Transverse colon (tissue), 4 donors: ENCODE data around the gene BZW1. TPM values are rescaled to one million over a fixed set of nuclear protein-coding genes. Genes with fewer than 3 reads are reported as not detected.

Experiments used
- DNase-seq: peaks from one replicate; pipeline ENCODE4 v3.0.0-alpha.2; 2019
- H3K27ac ChIP-seq, 4 donors: fragments of 200-600 bp; sonication (generic); 2 replicates each; pipeline ENCODE4 v1.5.1; 2016 to 2018; ENCODE audit warnings: inconsistent platforms in 4 of 4
- H3K27me3 ChIP-seq: fragments of 200-600 bp; sonication (generic); 2 replicates; pipeline ENCODE4 v1.5.1; 2017; ENCODE audit warnings: inconsistent platforms
- H3K36me3 ChIP-seq, 4 donors: fragments of 200-600 bp; sonication (generic); 2 replicates each; pipeline ENCODE4 v1.5.1; 2017 to 2019; ENCODE audit warnings: inconsistent platforms in 4 of 4
- H3K4me1 ChIP-seq, 4 donors: fragments of 200-600 bp; sonication (generic); 2 replicates each; pipeline ENCODE4 v1.5.1; 2017 to 2020; ENCODE audit warnings: inconsistent platforms in 4 of 4
- H3K4me3 ChIP-seq, 4 donors: fragments of 200-600 bp; sonication (generic); 1 replicate in 1 of 4; 2 replicates in 3 of 4; pipeline versions ENCODE4 v1.5.1 to v1.6.1; 2017 to 2019; ENCODE audit warnings: inconsistent platforms in 4 of 4
- H3K9me3 ChIP-seq, 2 donors: fragments of 200-600 bp; sonication (generic); 2 replicates each; pipeline ENCODE4 v1.5.1; 2017 to 2019; ENCODE audit warnings: inconsistent platforms in 2 of 2
- CTCF ChIP-seq, 5 experiments: fragments of 200-600 bp in 3 of 5; fragments of 450-650 bp in 2 of 5; sonication (generic) in 3 of 5; IDR thresholded peaks; 1 replicate in 2 of 5; 2 replicates in 3 of 5; pipeline ENCODE4 v1.5.1; 2016 to 2017; ENCODE audit warnings: antibody characterized with exemption in 5 of 5, inconsistent platforms in 3 of 5, mild to moderate bottlenecking in 2 of 5, moderate library complexity in 1 of 5
- EP300 ChIP-seq: sonication (generic); formaldehyde crosslinking; IDR thresholded peaks from one replicate; pipeline ENCODE4 v1.6.1; 2017; ENCODE audit warnings: antibody characterized with exemption, low read depth
- POLR2A ChIP-seq: fragments of 450-650 bp; IDR thresholded peaks from one replicate; pipeline ENCODE4 v1.6.1; 2016; ENCODE audit warnings: antibody characterized with exemption, mild to moderate bottlenecking, moderate library complexity
- POLR2AphosphoS5 ChIP-seq, 3 donors: sonication (generic); formaldehyde crosslinking; IDR thresholded peaks; one replicate each; pipeline ENCODE4 v1.6.1; 2016; ENCODE audit warnings: antibody characterized with exemption in 3 of 3
- WGBS, 2 donors: methylation state at CpG; one replicate each; pipeline ENCODE4 v1.1.5; 2018; ENCODE audit warnings: low coverage in 1 of 2; 5-methylcytosine and 5-hydroxymethylcytosine counted together
- in situ Hi-C, 4 donors: fragments of 200-750 bp; cut with MboI; loops; one replicate each; pipeline versions ENCODE4 v1.15.0 to v1.15.1; 2017; ENCODE audit warnings: low sequenced_read_pairs in 3 of 4, low pct_ligation_motif_present in 1 of 4, low pct_unique_long_range_greater_than_20kb in 1 of 4
- intact Hi-C: fragments of 100-400 bp; cut with DNase I; formaldehyde crosslinking; loops from one replicate; pipeline ENCODE4 v1.15.1; 2023; ENCODE audit warnings: low total_unique reads
- total RNA-seq, 4 donors: library from RNA; depleted of rRNA; stranded (reverse); fragments of >200 nt; gene quantifications; one replicate each; pipeline ENCODE4 v1.1.0, GENCODE V29; 2016

The BZW1 gene
- total RNA-seq, 4 donors from 2014 or later: 17.1 to 167 (median 110) TPM

GRCh38 chr2:200773083-200773482 is 38.6 kb upstream of the BZW1 start:
- intact Hi-C loops: no loop called here
- WGBS, 2 donors: 85 to 100% methylated on average over 1 of the region's 1 CpG
- no peak overlapping the region for H3K4me3 ChIP-seq
- H3K27me3 ChIP-seq: no peaks in the 10 kb centered on the region
- DNase-seq: no peak
- no peak overlapping the region for H3K27ac ChIP-seq
- TF ChIP-seq POLR2AphosphoS5 (IDR thresholded peaks at IDR 0.05) (no peak), CTCF (IDR thresholded peaks at IDR 0.05) (no peak), EP300 (no peak), POLR2A (no peak)
- H3K4me1 ChIP-seq: peaks cover 0 to 4% (median 0%) of the 10 kb centered on the region in 4 donors
- in situ Hi-C loops: no loop called here
- H3K36me3 ChIP-seq: no peaks in the 10 kb centered on the region
- H3K9me3 ChIP-seq: no peaks in the 10 kb centered on the region

- Histone ChIP-seq H3K4me1 (peaks cover 0 to 4% (median 0%) of the 10 kb centered on the region in 4 donors), H3K36me3 (no peaks in the 10 kb centered on the region), H3K27me3 (no peaks in the 10 kb centered on the region), H3K4me3 (no peak overlapping the region), H3K27ac (no peak overlapping the region), H3K9me3 (no peaks in the 10 kb centered on the region)
- TF ChIP-seq EP300 (no peak), POLR2AphosphoS5 (IDR thresholded peaks at IDR 0.05) (no peak), CTCF (IDR thresholded peaks at IDR 0.05) (no peak), POLR2A (no peak)
- DNase-seq: no peak
- 88 to 100% methylated on average over 1 of the region's 1 CpG for WGBS, 2 donors
- in situ Hi-C loops: no loop called here
- intact Hi-C loops: no loop called here
Observed at GRCh38 chr2:200774920-200775319, 36.8 kb upstream of the BZW1 start.

- Histone ChIP-seq H3K9me3 (no peaks in the 10 kb centered on the region), H3K27me3 (no peaks in the 10 kb centered on the region), H3K27ac (no peak overlapping the region), H3K4me3 (no peak overlapping the region), H3K36me3 (no peaks in the 10 kb centered on the region), H3K4me1 (peaks cover 0 to 4% (median 0%) of the 10 kb centered on the region in 4 donors)
- no peak for DNase-seq
- in situ Hi-C loops (no loop called here), intact Hi-C loops (no loop called here)
- no peak for TF ChIP-seq POLR2A
- TF ChIP-seq POLR2AphosphoS5 (IDR thresholded peaks at IDR 0.05): no peak
Observed at GRCh38 chr2:200777275-200777674, 34.4 kb upstream of the BZW1 start.

DNA sequence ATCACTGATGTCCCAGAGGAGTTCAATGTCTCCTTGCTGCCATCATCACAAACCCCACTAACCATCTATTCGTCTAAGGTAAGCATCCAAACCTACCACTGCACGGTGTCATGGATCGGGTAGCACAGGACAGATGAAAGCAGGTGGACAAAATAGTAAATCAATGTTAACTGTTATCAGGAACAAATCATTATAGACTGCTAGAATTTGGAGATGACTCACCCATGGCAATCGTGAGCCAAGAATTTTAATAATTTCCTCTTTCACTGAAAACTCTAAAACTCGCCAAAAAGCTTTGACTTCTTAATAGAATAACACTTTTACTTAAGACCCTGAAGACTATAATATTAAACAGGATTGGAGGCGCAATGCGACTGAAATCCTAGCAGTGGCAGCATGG is 33.7 kb upstream of the BZW1 start:
- Histone ChIP-seq H3K36me3 (no peaks in the 10 kb centered on the region), H3K27ac (no peak overlapping the region), H3K4me3 (no peak overlapping the region), H3K9me3 (no peaks in the 10 kb centered on the region), H3K27me3 (no peaks in the 10 kb centered on the region), H3K4me1 (peaks cover 0 to 4% (median 0%) of the 10 kb centered on the region in 4 donors)
- TF ChIP-seq CTCF (IDR thresholded peaks at IDR 0.05) (no peak), POLR2AphosphoS5 (IDR thresholded peaks at IDR 0.05) (no peak), EP300 (no peak), POLR2A (no peak)
- intact Hi-C loops (no loop called here), in situ Hi-C loops (no loop called here)
- WGBS, 2 donors: 54 to 63% methylated on average over 4 to 7 of the region's 7 CpGs
- no peak for DNase-seq

DNA sequence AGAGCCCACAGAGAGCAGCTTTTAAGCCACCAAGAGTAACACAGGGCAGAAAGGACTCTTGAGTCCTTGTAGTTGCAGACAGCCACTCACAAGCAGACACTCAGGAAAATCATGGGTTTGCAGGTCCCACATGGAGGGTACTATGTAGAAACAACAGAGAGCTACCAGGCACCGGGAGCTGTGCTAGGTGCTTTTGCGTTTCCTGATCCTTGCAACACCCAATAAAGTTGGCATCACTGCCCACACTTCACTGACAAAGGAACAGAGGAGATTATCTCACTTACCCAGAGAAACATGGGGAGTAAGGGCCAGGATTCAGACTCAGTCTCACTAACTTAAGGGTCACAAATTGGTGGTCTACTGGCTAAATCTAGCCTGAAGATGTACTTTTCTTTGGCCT is 32.5 kb upstream of the BZW1 start:
- in situ Hi-C loops: no loop called here
- peaks cover 0 to 4% (median 0%) of the 10 kb centered on the region in 4 donors for H3K4me1 ChIP-seq
- TF ChIP-seq EP300 (no peak), POLR2A (no peak), POLR2AphosphoS5 (IDR thresholded peaks at IDR 0.05) (no peak)
- DNase-seq: no peak
- H3K36me3 ChIP-seq: no peaks in the 10 kb centered on the region
- intact Hi-C loops: no loop called here
- no peak overlapping the region for H3K4me3 ChIP-seq
- no peak overlapping the region for H3K27ac ChIP-seq
- no peaks in the 10 kb centered on the region for H3K9me3 ChIP-seq
- H3K27me3 ChIP-seq: no peaks in the 10 kb centered on the region
- 89% methylated on average over 2 of the region's 2 CpGs; no CpG with 5 or more reads in 1 of the 2 donors for WGBS, 2 donors
